GM18508 (cell line): ENCODE measurements around the gene STX8.
"Not testable (repeated sequence)": the region's sequence is repeated elsewhere in the genome, so short reads cannot be mapped to it uniquely, and the experiment has no call there.

Source experiments
- ATAC-seq: cut with Tn5 transposase; IDR thresholded peaks from one replicate; pipeline ENCODE4 v1.9.1; 2021; ENCODE audit warnings: moderate number of reproducible peaks; ENCODE audit not compliant: insufficient read depth, unreplicated experiment

STX8 gene

GRCh38 chr17:9361188-9361955 is 214.2 kb downstream of the STX8 start:
- ATAC-seq: no peak

GRCh38 chr17:9360677-9361081 is 214.9 kb downstream of the STX8 start:
- ATAC-seq: no peak

DNA sequence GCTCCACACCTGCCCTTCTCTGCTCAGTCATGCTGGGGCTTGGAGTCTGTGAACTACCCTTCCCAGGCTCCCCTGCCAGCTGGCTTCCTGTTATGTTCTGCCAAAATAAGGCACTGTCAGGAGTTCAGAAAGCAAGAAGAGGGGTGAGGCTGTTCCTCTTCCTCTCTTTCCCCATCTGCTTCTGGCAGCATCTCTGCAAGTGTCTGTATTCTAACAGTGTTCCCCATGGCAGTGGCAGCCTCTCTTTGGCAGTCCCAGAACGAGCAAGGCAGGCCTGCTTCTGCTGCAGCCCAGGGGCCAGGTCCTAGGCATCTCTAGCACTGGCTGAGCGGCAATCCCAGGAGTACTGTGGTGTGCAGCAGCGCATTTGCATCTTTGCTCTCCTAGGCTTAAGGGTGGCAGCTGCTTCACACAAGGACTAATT is 219.1 kb downstream of the STX8 start:
- no peak for ATAC-seq

DNA sequence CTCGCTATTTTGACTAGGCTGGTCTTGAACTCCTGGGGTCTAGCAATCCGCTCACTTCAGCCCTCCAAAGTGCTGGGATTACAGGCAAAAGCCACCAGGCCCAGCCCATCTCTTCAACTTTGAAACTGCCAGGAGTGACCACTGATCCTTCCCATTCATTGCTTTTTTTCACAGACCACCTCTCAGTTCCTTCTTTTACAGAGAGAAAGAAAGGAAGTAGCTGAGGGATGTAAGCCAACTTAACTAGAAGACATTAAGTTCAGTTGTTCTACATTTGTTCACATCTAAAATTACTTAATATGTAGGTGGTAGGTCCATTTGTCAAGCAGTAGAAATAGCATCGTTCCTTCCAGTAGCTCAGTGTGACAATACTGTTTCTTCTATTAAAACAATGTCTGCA is 219.8 kb downstream of the STX8 start:
- ATAC-seq: no peak

- not testable (repeated sequence) for ATAC-seq
Observed at GRCh38 chr17:9355231-9355630, 220.4 kb downstream of the STX8 start.

GRCh38 chr17:9350080-9350479 is 225.5 kb downstream of the STX8 start:
- ATAC-seq: no peak

DNA sequence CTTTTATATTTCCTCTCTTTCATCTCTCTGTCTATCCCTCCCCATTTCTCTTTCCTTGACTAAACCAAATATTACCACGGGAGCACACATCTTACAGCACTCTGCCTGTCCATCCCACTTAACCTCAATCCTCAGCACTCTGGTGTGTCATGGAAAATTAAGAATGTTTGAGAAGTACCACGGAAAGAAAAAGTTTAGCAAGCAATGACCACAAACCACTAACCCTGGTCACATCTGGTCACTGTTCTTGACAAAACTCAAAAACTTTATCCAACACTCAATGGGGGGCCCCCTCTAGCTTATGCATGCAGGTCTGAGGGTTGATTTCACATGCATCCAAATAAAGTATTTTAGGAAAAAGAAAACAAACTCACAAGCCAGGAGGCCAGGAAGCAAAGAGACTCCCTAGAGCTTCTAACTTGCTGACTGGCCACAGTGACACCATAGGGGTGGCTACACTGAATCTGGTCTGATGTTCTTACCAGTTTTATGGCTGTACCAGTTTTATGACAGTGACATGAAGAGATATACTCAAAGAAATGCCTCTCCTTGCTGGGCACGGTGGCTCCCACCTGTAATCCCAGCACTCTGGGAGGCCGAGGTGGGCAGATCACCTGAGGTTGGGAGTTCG is 229.2 kb downstream of the STX8 start:
- no peak for ATAC-seq

DNA sequence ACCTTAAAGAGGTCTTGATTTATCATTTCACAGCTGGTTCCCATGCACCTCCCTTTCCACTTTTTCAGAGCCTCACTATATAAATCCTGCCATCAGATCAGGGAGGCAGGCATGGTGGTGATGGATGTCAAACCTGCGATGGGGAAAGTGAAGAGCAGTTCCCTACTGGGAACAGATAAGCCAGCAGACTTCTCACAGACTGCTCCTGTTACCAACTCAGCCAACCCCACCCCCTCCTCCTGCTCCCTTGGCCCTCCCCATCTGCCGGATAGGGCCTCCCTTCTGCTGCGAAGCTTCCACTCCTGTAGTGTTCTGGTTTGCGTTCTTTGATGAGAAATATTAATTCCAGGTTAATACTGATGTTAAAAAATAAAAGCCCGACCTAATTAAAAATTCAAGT is 232.1 kb downstream of the STX8 start:
- no peak for ATAC-seq

DNA sequence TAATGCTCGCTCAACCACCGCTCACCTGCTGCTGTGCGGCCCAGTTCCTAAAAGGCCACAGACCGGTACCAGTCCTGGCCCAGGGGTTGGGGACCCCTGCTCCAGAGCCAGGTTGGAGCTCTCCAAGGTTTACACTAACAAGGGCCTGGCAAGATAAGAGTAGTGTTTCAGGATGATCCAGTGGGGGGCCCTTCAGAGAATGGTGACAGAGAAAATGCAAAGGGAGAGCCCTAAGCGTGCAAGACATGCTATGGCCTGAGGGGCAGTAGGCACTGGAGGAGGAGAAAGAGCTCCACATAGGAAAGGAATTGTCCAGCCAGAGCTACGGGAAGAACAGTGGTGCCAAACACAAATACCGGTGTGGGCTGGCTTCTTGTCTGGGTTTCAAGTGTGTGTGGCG is 233.4 kb downstream of the STX8 start:
- ATAC-seq: no peak

GRCh38 chr17:9339958-9340357 is 235.7 kb downstream of the STX8 start:
- no peak for ATAC-seq

DNA sequence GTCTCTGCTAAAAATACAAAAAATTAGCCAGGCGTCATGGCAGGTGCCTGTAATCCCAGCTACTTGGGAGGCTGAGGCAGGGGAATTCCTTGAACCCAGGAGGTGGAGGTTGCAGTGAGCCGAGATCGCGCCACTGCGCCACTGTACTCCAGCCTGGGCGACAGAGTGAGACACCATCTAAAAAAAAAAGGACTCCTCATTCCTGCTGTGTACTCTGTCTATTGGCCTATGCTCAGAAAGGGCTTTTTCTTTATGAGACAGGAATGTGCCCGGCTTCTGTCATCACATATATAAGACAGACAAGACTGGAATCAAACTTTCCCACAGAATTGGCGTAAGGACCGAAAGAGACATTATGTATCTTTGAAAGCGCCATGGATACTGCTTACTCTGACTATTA is 236.1 kb downstream of the STX8 start:
- ATAC-seq: not testable (repeated sequence)

DNA sequence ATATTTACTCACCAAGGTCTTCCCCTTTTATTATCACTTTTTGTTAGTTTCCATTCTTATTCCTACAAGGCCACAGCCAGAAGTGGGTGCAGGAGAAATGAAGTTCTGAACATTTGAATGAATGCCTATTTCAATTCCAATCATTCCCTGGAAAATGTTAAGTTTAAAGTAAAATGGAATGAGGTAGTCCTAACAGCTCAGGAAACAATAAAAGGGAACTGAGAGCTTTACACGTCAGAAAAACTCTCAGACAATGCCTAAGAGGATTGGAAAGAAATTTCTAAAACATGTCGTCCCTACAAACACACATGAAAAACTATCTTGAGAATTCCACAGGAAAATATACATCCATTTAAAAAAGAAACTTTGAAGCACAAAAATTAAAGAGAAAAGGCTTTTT is 238.8 kb downstream of the STX8 start:
- ATAC-seq: no peak

DNA sequence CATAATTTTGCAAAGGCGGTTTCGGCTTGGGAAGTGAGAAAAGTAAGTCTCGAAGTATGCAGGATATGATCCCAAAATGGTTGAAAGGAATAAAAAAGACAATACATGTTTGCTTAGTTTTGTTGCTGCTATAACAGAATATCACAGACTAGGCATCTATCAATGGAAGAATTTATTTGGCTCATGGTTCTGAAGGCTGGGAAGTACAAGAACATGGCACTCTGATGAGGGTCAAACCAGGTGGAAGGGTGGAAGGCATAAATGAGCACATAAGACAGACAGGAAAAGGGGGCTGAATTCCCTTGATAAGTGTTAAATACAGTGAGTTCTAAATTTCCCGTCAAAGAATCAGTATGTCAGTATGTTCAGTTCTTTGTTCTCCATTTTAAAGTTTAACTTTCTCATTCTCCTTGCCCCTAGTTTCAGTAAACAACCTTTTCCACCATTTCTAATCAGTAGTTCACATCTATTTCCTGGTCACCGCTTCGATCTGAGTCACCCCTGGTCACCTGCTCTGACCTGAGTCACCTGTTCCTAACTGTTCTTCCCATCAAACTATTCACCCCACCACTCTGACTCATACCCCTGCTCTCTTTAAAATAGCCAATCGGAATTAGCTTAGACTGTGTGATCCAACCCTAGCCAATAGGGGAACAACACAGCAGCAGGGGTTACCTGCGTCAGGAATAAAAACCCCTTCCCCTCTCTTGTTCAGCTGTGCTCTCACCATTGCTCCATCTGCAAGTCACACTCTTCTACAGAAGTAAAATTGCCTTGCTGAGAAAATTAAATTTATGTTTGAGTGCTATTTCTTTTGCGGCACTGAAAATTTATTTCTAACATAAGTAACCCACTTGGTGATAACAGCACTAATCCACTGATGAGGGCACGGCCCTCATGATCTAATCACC is 240.8 kb downstream of the STX8 start:
- no peak for ATAC-seq

GRCh38 chr17:9332132-9332494 is 243.5 kb downstream of the STX8 start:
- no peak for ATAC-seq

- no peak for ATAC-seq
Observed at GRCh38 chr17:9331279-9332131, 244.1 kb downstream of the STX8 start.

- no peak for ATAC-seq
Observed at GRCh38 chr17:9330611-9331271, 244.9 kb downstream of the STX8 start.

- ATAC-seq: no peak
Observed at GRCh38 chr17:9330141-9330540, 245.5 kb downstream of the STX8 start.

DNA sequence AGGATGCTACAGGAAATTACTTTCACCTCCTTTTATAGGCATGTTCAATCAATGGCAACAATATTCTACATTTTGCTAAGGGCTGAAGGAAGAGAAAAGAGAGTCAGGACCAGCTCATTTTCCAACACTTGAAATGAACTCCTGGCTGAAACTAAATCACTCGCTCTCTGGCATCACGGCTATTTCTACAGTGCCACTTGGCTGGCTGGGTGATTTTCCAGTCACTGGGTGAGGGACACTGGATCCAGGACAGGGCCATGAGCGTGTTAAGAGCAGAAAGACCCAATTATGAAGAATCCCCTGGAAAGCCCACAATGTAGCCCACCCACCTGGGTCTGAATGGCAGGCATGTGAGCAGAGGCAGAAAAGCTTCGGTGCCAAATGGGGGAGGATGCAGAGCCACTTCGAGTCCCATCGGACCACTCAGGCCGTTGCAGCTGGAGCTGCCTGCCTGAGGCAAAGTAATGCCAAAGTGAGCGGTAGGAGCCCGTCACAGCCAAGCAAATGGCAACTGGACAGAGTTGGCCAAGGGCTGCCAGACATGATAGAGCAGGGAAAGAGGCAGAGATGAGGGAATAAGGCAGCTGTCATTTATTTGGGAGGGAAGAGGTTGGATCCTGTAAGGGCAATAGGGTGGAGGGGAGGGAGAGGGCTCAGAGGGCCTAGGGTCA is 246.2 kb downstream of the STX8 start:
- no peak for ATAC-seq

- no peak for ATAC-seq
Observed at GRCh38 chr17:9324864-9325263, 250.8 kb downstream of the STX8 start.
